Dermis blood vessel endothelial cell (primary cell): Measurements from ENCODE around the gene C1orf174. TPM values are rescaled to one million over a fixed set of nuclear protein-coding genes. Genes with fewer than 3 reads are reported as not detected.

Experiments used
- DNase-seq: peaks from one replicate; pipeline ENCODE4 v3.0.0; 2010
- total RNA-seq: library from RNA; depleted of rRNA; stranded (reverse); fragments of >200 nt; gene quantifications from 2 replicates; pipeline ENCODE4 v1.2.3, GENCODE V29; 2014

The C1orf174 gene
- total RNA-seq, 1 donor from 2014 or later, result 38.1 TPM

GRCh38 chr1:3893190-3893589 is 6.9 kb downstream of the C1orf174 start:
- no peak for DNase-seq

- DNase-seq, result no peak
Measured at GRCh38 chr1:3892748-3893147, 7.3 kb downstream of the C1orf174 start.

- DNase-seq, result no peak
Measured at GRCh38 chr1:3891329-3891865, 8.7 kb downstream of the C1orf174 start.

- no peak for DNase-seq
Measured at GRCh38 chr1:3890389-3891328, 9.4 kb downstream of the C1orf174 start.

GRCh38 chr1:3889936-3890335 is 10.1 kb downstream of the C1orf174 start:
- no peak for DNase-seq

GRCh38 chr1:3888301-3888700 is 11.8 kb downstream of the C1orf174 start:
- DNase-seq, result no peak

GRCh38 chr1:3886691-3887090 is 13.4 kb downstream of the C1orf174 start:
- DNase-seq, result no peak

- DNase-seq, result no peak
Measured at GRCh38 chr1:3886106-3886670, 13.9 kb downstream of the C1orf174 start.

- DNase-seq, result no peak
Measured at GRCh38 chr1:3885611-3886010, 14.5 kb downstream of the C1orf174 start.

GRCh38 chr1:3884966-3885365 is 15.1 kb downstream of the C1orf174 start:
- DNase-seq, result no peak

- no peak for DNase-seq
Measured at GRCh38 chr1:3883194-3883925, 16.7 kb downstream of the C1orf174 start.

- DNase-seq, result no peak
Measured at GRCh38 chr1:3881193-3881480, 18.9 kb downstream of the C1orf174 start.

GRCh38 chr1:3880429-3881192 is 19.5 kb downstream of the C1orf174 start:
- no peak for DNase-seq

GRCh38 chr1:3879787-3880428 is 20.2 kb downstream of the C1orf174 start:
- DNase-seq, result no peak

- DNase-seq, result no peak
Measured at GRCh38 chr1:3879099-3879498, 21.0 kb downstream of the C1orf174 start.

- no peak for DNase-seq
Measured at GRCh38 chr1:3876716-3877115, 23.4 kb downstream of the C1orf174 start.

- DNase-seq, result no peak
Measured at GRCh38 chr1:3874736-3875135, 25.3 kb downstream of the C1orf174 start.

GRCh38 chr1:3872546-3872945 is 27.5 kb downstream of the C1orf174 start:
- DNase-seq, result no peak

GRCh38 chr1:3871451-3871805 is 28.6 kb downstream of the C1orf174 start:
- no peak for DNase-seq

- DNase-seq, result no peak
Measured at GRCh38 chr1:3869751-3870301, 30.2 kb downstream of the C1orf174 start.

- DNase-seq, result no peak
Measured at GRCh38 chr1:3868464-3869006, 31.5 kb downstream of the C1orf174 start.
